Measurements from ENCODE around the gene TOR4A.

The TOR4A gene

DNA sequence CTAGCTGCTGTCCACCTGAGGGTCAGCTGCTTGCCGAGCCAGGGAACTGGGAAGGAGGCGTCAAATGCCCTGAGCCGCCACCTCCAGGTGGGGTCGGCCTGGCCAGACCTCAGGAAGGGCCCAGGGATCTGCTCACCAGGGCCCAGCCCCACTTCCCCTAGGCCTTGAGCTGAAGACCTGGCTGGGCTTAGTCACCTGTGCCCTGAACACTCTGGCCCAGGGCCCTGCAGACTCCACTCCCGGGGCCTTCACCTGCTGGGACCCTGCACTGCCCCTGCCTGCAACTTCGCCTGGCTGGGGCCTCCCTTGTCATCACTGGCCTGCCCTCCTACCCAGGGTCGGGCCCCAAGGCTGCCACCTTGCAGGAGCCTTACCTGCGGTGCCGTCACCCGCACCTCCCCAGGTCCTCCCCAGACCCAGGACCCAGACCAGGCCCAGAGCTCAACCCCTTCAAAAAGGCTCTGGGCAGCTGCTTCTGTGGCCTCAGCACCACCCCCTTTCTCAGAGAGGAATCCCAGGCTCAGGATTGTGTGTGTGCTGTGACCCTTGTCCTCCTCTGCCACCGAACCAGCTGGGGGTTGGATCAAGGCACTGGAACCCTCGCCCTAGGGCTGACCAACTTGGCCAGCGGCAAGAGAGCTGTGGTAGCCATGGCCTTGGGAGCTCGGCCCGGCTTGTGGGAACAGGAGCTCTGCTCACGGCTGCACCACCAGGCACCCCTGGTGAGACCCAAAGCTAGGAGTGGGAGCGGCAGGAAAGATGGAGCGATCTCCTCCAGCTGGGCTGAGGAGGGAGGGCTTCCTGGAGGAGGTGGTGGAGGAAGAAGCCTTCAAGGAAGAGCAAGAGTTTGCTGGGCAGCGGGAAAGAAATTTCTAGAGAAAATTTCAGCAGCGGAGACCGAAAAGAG, 23.6 kb upstream of the TOR4A start:
- no peak for FAIRE-seq

DNA sequence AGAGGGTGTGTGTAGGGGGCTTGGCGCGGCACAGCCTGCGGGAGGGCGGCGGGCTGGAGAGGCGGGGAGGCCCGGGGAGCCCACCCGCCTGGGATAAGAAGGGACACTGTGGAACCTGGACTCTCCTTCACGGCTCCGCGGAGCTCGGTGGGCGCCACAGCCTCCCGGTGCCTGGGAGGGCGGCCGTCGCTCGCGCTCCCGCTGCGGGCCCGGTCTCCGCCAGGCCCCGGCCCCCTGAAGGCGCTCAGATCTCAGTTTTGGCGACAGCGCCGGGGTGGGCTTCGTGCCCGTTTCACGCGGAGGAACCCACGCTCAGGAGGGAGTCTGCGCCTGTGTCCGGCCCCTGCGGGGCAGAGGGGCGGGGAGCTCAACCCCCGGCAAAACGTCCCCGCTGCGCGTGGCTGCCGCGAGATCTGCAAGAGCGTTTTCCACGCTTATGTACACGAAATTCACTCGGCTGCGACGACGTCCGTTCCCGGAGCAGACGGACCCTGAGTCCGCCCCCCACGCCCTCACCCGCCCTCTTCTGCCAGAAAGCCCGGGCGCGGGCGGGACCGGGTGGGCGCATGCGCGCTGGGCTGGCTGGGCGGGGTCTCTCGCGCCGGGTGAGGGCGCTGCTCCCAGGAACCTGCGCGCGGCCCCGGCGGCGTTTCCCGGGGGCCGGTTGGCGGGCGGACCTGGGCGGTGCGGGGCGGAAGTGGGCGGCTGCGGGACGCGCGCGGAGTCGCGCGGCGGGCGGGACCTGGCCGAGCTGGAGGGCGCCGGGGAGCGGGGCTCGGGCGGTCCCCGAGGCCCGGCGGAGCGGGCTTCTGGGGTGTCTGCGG, 22.7 kb upstream of the TOR4A start, which contains the start of gene NELFB:
TSS of gene NELFB (plus strand) at position 704 of the 824 bp plus-strand sequence.
- FAIRE-seq = no peak

- no peak for FAIRE-seq
Measured at GRCh38 chr9:137255448-137256114, 21.9 kb upstream of the TOR4A start.

- FAIRE-seq = no peak
Measured at GRCh38 chr9:137256362-137256761, 21.2 kb upstream of the TOR4A start.

DNA sequence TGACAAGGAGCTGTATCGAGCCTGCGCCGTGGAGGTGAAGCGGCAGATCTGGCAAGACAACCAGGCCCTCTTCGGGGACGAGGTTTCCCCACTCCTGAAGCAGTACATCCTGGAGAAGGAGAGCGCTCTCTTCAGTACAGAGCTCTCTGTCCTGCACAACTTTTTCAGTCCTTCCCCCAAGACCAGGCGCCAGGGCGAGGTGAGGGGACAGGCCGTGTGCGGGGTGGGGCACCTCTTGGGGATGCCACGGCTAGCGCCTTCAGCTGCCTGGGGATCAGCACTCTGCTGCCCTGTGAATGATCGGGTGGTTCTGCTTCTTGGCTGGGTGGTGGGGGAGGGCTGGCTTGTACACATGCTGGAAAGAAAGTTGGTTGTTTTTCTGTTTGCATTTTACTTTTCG, 20.7 kb upstream of the TOR4A start:
- FAIRE-seq = no peak

DNA sequence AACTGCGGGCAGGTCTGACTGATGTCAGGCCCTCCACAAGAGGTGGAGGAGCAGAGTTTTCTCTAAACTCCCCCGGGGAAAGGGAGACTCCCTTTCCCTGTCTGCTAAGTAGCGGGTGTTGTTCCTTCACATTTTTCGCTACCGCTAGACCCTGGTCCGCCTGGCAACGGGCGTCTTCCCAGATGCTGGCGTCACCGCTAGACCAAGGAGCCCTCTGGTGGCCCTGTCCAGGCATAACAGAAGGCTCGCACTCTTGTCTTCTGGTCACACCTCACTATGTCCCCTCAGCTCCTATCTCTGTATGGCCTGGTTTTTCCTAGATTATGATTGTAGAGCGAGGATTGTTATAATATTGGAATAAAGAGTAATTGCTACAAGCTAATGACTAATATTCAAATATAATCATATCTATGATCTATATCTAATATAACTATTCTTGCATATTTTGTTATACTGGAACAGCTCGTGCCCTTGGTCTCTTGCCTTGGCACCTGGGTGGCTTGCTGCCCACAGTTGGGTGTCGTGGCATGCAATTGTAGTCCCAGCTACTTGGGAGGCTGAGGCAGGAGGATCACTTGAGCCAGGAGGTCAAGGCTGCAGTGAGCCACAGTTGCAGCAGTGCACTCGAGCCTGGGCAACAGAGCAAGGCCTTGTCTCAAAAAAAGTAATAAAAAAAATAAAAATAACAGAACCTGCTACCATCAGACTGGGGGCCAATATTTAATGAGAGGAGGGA, 15.2 kb upstream of the TOR4A start:
- peak; percentile 13 for FAIRE-seq

DNA sequence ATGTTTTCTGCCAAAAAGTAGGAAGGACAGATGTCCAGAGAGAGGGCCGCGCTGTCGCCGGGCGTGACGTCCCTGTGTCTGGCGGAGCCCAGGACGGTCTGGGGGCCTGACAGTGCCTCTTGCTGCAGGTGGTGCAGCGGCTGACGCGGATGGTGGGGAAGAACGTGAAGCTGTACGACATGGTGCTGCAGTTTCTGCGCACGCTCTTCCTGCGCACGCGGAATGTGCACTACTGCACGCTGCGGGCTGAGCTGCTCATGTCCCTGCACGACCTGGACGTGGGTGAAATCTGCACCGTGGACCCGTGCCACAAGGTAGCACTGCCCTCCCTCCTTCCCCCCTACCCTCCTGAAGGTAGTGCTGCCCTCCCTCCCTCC, 14.6 kb upstream of the TOR4A start:
- FAIRE-seq = no peak

- no peak for FAIRE-seq
Measured at GRCh38 chr9:137263506-137263905, 14.0 kb upstream of the TOR4A start.

DNA sequence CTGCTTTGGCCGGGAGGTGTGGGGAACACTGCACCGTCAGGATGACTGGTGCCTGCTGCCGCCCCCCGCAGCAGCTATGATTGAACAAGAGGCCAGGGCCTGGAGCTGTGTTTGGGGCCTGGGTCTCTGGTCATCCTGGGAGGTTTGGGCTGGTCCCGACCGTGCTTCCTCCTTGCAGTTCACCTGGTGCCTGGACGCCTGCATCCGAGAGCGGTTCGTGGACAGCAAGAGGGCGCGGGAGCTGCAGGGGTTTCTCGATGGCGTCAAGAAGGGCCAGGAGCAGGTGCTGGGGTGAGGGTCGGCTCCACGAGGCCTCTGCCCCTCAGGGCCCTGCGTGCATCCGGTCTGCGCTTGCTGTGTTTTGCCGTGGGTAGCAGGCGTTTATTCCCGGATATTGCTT, 13.5 kb upstream of the TOR4A start:
- no peak for FAIRE-seq

DNA sequence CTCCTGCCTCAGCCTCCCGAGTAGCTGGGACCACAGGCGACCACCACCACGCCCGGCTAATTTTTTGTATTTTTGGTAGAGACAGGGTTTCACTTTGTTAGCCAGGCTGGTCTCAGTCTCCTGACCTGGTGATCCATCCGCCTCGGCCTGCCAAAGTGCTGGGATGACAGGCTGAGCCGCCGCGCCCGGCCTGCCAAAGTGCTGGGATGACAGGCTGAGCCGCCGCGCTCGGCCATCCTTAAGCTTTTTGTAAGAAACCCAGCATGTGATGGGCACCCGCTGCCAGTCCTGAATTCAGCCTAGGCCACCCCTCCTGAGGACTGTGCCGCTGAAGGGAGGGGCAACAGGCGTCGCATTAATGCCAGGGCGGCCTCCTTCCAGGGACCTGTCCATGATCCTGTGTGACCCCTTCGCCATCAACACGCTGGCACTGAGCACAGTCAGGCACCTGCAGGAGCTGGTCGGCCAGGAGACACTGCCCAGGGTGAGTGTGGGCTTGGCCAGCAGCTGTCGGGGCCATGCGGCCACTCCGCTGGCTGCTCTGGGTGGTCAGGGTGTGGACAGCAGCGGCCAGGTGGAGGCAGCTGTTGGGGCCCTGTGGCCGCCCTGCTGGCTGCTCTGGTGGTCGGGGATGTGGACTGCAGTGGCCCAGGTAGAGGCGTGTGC, 11.9 kb upstream of the TOR4A start:
- no peak for FAIRE-seq

DNA sequence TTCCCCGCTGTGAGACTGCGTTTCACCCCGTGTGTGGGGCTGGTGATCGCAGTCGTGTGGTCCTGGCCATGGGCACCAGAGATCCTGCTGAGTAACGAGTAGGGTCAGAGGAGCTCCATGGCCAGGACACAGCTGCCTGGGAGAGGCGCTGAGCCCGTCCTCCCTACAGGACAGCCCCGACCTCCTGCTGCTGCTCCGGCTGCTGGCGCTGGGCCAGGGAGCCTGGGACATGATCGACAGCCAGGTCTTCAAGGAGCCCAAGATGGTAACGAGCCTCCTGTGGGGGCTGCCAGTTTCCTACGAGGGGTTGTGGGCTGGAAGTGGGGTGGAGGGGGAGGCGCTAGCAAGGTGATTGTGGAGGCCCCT, 11.4 kb upstream of the TOR4A start:
- FAIRE-seq = no peak

- FAIRE-seq = no peak
Measured at GRCh38 chr9:137266585-137267453, 10.7 kb upstream of the TOR4A start.

DNA sequence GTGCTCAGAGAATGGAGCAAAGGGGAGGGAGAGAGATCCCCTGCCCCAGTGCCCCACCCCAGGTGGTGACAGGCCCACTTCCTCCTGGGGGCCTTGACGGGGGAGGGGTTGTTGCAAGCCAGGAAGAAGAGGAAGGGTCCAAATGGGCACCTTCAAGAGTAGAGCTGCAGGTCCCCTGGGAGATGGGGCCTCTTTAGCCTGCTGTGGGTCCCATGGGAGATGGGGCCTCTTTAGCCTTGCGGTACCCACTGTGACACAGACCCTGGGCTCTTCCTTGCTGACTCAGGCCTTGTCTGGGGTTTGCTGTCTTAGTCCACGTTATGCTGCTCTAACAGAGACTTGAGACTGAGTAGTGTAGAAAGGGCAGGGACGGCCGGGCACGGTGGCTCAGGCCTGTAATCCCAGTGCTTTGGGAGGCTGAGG, 9.6 kb upstream of the TOR4A start:
- no peak for FAIRE-seq

DNA sequence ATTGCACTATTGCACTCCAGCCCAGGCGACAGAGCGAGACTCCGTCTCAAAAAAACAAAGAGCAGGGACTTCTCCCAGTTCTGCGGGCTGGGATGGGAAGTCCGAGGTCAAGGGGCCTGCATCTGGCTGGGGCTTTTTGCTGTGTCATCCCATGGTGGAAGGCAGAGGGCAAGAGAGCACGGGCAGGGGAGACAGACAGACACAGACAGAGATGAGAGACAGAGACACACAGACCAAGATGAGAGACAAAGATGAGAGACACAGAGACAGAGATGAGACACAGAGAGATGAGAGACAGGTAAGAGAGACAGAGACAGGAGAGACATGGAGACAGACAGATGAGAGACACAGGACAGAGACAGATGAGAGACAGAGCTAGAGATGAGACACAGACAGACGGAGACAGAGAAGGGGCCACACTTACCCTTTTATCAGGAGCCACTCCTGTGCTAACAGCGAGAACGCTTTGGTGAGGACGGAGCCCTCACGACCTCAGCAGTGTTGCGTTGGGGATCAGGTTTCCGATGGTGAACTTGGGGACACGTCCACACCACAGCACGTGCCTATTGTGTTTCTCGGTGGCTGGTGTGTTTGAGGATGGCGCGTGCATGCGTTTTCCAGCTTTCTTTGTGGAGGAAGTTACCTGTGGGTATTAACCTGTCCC, 8.9 kb upstream of the TOR4A start:
- FAIRE-seq = no peak

DNA sequence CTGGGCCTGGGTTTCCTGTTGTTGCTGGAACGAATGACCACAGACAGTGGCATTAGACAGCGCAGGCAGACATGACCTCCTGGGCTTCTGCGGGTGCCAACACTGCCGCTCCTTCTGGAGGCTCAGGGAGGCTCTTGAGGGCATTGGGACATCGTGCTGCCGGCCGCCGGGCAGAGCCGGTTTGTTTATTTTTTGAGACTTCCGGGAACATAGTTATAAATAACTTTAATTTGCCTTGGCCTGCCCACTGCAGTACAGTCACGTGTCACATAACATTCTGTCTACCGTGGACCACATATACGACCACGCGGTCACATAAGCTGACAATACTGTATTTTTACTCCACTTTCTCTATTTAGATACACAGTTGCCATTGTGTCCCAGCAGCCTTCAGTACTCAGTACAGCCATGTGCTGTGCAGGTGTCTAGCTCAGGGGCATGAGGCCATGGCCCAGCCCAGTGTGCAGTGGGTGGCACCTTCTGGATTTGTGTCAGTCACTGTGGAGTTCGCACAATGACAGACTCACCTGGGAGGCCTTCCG, 8.2 kb upstream of the TOR4A start:
- FAIRE-seq = peak; percentile 36

GRCh38 chr9:137270929-137271695, 6.4 kb upstream of the TOR4A start:
- no peak for FAIRE-seq

DNA sequence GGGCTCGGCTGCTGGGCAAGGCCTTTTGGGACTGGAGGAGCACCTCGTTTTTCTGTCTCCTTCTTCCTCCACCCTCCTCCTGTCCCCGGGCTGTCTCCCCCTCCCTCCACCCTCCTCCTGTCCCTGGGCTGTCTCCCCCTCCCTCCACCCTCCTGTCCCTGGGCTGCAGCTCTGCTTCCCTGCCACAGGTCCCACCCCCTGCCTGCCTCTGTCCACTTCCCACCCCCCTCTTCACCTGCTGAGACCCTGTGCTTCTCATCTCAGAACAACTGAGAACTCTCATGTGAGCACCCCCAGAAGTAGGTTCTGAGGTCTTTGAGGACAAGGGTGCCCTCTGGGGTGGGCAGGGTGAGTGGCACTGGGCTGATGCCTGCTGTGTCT, 5.8 kb upstream of the TOR4A start:
- FAIRE-seq = no peak

DNA sequence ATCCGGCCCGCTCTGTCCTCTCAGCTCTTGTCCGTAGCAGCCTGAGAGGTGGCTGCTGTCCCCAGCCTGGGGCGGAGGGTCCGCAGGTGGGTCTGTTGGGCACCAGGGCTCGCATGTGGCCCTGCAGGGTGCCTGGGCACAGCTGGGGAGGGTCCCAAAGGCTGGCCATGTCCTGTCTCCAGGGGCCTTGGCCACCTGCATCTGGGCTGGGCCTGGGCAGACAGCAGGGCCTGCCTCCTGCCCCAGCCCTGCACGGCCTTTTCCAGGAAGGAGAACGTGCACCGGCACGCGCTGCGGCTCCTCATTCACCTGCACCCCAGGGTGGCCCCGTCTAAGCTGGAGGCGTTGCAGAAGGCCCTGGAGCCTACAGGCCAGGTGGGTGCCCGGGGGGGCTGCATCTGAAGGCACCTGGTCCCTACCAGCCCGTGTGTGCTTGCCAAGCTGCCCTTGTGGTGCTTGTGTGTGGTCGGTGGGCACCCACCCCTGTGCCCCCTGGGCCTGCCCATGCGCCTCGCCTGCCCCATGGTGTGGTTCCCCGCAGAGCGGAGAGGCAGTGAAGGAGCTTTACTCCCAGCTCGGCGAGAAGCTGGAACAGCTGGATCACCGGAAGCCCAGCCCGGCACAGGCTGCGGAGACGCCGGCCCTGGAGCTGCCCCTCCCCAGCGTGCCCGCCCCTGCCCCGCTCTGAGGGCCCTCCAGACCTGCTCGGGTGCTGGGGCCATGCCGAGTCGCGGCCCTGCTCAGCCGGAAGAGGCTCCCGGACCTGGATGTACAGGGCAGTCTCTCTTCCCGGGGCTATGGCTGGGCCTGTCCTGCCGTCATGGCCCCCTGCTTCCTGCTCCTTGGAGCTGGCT, 5.1 kb upstream of the TOR4A start:
- no peak for FAIRE-seq

- FAIRE-seq = no peak
Measured at GRCh38 chr9:137273095-137273490, 4.4 kb upstream of the TOR4A start.
